ENCODE data around the gene NMT1. TPM values are rescaled to one million over a fixed set of nuclear protein-coding genes. Genes with fewer than 3 reads are reported as not detected.

Gene NMT1

Small RNAs within 50 kb of the gene (small RNA-seq; reads per million reads assigned to genes)
- gene MIR6784 (not detected), gene RF00019 (not detected)
